IPS-18c (cell line): ENCODE results near the gene NOX5.

Experiments used
- H3K4me3 ChIP-seq: 2 replicates; pipeline ENCODE4 v1.7.0; 2013; ENCODE audit warnings: low read depth, mild to moderate bottlenecking, low read length, moderate library complexity; ENCODE audit not compliant: insufficient read depth
- H3K9me3 ChIP-seq: one replicate; pipeline ENCODE4 v1.6.1; 2013; ENCODE audit warnings: mild to moderate bottlenecking, low read length, moderate library complexity; ENCODE audit not compliant: control insufficient read depth, insufficient read depth

NOX5 gene

GRCh38 chr15:68989541-68990230 is 24.8 kb upstream of the NOX5 start:
- no peak overlapping the region for H3K4me3 ChIP-seq
- H3K9me3 ChIP-seq: no peaks in the 10 kb centered on the region

- no peak overlapping the region for H3K4me3 ChIP-seq
- no peaks in the 10 kb centered on the region for H3K9me3 ChIP-seq
These were observed 24.1 kb upstream of the NOX5 start for GRCh38 chr15:68990231-68990991.

- Histone ChIP-seq H3K4me3 (no peak overlapping the region), H3K9me3 (no peaks in the 10 kb centered on the region)
These were observed 23.4 kb upstream of the NOX5 start for GRCh38 chr15:68990992-68991500.

GRCh38 chr15:68991723-68992122 is 22.8 kb upstream of the NOX5 start:
- H3K9me3 ChIP-seq: no peaks in the 10 kb centered on the region
- H3K4me3 ChIP-seq: no peak overlapping the region

GRCh38 chr15:68992696-68993095 is 21.8 kb upstream of the NOX5 start:
- H3K4me3 ChIP-seq: no peak overlapping the region
- H3K9me3 ChIP-seq: no peaks in the 10 kb centered on the region

- H3K4me3 ChIP-seq: no peak overlapping the region
These were observed 21.2 kb upstream of the NOX5 start for GRCh38 chr15:68993276-68993675.

GRCh38 chr15:68994149-68994548 is 20.3 kb upstream of the NOX5 start:
- Histone ChIP-seq H3K4me3 (no peak overlapping the region), H3K9me3 (no peaks in the 10 kb centered on the region)

More at GRCh38 chr15:68993276-68993675, 21.2 kb upstream of the NOX5 start:
- no peaks in the 10 kb centered on the region for H3K9me3 ChIP-seq

- no peak overlapping the region for H3K4me3 ChIP-seq
- no peaks in the 10 kb centered on the region for H3K9me3 ChIP-seq
These were observed 19.3 kb upstream of the NOX5 start for GRCh38 chr15:68994981-68995761.

GRCh38 chr15:68997050-68997449 is 17.4 kb upstream of the NOX5 start:
- no peaks in the 10 kb centered on the region for H3K9me3 ChIP-seq

GRCh38 chr15:68997930-68998777 is 16.3 kb upstream of the NOX5 start:
- Histone ChIP-seq H3K4me3 (no peak overlapping the region), H3K9me3 (no peaks in the 10 kb centered on the region)

More at GRCh38 chr15:68997050-68997449, 17.4 kb upstream of the NOX5 start:
- no peak overlapping the region for H3K4me3 ChIP-seq

GRCh38 chr15:68999091-68999490 is 15.4 kb upstream of the NOX5 start:
- Histone ChIP-seq H3K9me3 (no peaks in the 10 kb centered on the region), H3K4me3 (no peak overlapping the region)

GRCh38 chr15:69000091-69000490 is 14.4 kb upstream of the NOX5 start:
- no peaks in the 10 kb centered on the region for H3K9me3 ChIP-seq

GRCh38 chr15:69000725-69001503 is 13.6 kb upstream of the NOX5 start:
- Histone ChIP-seq H3K9me3 (no peaks in the 10 kb centered on the region), H3K4me3 (no peak overlapping the region)

More at GRCh38 chr15:69000091-69000490, 14.4 kb upstream of the NOX5 start:
- no peak overlapping the region for H3K4me3 ChIP-seq

GRCh38 chr15:69002783-69003182 is 11.7 kb upstream of the NOX5 start:
- peaks cover 4% of the 10 kb centered on the region for H3K9me3 ChIP-seq
- no peak overlapping the region for H3K4me3 ChIP-seq

GRCh38 chr15:69004011-69004410 is 10.5 kb upstream of the NOX5 start:
- peaks cover 4% of the 10 kb centered on the region for H3K9me3 ChIP-seq
- no peak overlapping the region for H3K4me3 ChIP-seq

- Histone ChIP-seq H3K4me3 (no peak overlapping the region), H3K9me3 (peaks cover 4% of the 10 kb centered on the region)
These were observed 6.4 kb upstream of the NOX5 start for GRCh38 chr15:69008056-69008455.
